ENCODE results near the gene TMEM141. TPM values are rescaled to one million over a fixed set of nuclear protein-coding genes. Genes with fewer than 3 reads are reported as not detected.
"Not testable (repeated sequence)": the region's sequence is repeated elsewhere in the genome, so short reads cannot be mapped to it uniquely, and the experiment has no call there.

Gene TMEM141
- total RNA-seq, 1 donor from 2014 or later, result 34.7 TPM

DNA sequence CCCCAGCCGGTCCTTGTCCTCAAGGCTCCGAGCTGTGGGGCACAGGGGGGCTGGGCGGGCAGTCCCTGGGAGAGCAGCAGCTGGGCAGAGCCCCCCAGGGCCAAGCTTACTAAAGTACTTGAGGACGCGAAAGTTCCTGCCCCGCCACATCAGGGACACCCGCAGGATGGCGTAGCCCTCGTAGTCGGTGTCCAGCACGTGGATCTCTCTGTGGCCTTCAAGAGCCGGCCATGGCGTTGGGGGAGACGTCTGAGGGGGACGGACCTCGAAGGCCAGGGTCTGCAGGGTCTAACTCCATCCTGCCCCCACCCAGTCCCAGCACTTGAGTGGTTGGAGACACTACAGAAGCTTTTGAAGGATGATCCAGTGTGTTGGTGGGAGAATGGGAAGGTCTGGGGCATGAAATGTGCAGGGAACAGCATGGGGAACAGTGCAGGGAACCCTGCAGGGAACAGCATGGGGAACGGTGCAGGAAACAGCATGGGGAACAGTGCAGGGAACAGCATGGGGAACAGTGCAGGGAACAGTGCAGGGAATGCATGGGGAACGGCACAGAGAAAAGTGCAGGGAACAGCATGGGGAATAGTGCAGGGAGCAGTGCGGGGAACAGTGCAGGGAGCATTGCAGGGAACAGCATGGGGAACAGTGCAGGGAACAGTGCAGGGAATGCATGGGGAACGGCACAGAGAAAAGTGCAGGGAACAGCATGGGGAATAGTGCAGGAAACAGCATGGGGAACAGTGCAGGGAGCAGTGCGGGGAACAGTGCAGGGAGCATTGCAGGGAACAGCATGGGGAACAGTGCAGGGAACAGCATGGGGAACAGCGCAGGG is 35.6 kb upstream of the TMEM141 start:
- intact Hi-C loops (cut with micrococcal nuclease), result not testable (repeated sequence)

DNA sequence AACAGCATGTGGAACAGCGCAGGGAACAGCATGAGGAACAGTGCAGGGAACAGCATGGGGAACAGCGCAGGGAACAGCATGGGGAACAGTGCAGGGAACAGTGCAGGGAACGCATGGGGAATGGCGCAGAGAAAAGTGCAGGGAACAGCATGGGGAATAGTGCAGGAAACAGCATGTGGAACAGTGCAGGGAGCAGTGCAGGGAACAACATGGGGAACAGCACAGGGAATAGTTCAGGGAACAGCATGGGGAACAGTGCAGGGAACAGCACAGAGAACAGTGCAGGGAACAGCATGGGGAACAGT is 35.1 kb upstream of the TMEM141 start:
- intact Hi-C loops (cut with micrococcal nuclease), result no loop called here

DNA sequence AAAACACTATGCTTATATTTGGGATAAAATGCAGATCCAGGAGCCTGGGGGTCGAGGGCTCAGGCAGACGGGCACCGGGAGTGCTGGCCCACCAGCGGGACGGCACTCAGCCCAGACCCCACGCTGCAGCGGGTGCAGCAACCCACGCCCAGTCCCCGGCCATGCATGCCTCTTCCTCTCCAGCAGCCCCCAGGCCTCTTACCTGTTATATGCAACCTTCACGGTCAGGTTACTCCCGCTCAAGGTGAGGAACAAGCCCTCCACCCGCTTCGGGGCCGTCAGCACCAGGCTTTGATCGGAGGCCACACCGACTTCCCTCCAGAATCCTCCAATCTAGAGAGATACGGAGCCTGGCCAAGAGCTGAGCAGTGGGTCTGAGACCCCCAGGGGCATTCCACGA is 34.3 kb upstream of the TMEM141 start:
- intact Hi-C loops (cut with micrococcal nuclease), result no loop called here

DNA sequence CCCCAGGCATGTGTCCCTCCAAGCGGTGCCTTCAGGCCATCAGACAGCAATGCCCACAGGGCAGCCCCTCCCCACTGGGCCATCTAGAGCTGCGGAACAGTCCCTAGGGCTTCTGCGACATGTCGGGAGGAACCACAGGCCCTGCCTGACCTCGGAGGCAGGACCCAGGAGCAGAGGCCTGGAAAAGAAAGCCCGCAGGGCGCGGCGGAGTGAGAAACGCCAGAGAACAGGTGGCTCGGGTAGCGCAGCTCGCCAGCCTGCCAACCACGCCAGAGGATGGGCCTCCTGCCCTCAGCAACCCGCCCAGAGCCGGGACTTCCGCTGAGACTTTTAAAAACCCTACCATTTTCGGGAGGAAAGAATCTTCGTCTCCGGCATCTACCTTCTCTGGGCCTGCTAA is 33.8 kb upstream of the TMEM141 start:
- intact Hi-C loops (cut with micrococcal nuclease), result no loop called here

DNA sequence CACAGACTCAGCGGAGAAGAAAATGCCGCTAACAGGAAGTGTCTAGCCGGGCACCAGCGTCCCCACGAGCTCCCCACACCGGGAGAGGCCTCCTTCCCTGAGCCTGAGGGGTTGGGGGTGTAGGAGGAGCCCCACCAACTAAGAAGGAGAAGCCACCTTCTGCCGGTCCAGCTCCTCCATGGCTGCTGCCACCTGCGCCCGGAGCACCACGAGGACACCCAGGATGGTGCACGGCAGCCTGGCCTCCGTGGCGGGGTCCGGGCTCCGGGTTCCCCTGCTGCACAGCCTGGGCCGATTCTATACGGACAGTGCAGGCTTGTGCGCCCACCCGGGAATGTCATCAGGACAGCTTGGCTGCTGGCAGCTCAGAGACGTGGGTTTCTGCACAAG is 33.4 kb upstream of the TMEM141 start:
- intact Hi-C loops (cut with micrococcal nuclease), result no loop called here

DNA sequence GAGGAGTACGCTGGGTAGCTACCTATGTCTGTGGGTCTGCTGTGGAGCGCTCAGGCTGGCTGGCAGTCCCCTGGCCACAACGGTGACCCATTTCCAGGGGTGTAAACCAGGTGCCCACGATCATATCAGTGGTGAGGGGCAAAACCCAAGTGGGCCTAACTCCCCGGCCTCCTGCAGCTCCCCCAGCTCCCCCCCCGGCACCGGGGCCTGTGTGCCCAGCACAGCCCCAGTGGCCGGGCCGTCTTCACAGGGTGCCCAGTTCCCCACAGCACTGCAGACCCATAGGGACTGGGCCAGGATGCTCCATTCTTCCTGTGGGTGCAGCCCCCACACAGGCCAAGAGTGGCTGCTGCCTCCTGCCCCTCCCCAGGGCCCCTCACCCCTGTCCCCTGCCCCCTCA is 32.1 kb upstream of the TMEM141 start:
- intact Hi-C loops (cut with micrococcal nuclease), result no loop called here

DNA sequence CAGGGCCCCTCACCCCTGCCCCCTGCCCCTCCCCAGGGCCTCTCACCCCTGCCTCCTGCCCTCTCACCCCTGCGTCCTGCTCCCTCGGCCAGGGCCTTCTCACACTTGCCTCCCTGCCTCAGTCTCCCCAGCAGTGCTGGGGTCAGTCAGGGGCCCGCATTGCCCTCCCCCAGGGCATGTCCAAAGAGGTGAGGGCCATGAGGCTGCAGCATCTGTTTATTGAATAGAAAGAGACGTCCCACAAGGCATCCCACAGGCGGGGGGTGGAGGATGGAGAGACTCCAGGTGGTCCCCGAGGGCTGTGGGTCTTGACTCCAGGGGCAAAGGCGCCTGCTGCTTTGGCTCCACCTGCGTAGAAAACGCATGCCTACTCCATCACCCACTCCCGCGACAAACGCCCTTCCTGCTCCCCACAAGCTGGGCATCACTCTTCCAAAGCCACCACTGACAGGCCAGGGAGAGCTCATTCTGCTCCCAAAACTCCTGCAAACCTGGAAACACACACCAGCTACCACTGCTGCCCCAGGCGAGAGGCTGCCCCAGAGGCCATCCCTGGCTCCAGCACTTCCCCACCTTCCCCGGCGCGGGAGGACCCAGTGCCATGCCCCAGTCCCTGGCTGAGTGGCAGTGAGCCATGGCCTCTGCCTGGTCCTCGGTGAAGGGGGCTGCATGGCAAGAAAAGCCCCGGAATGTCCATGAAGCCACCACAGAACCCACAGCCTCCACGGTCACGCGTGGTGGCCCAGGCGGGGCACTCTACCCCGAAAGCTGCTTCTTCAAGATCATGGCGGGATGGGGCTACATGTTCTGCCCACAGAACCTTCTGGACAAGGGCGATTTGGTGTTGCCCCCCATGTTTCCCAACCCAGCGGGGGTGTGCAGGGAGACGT is 31.5 kb upstream of the TMEM141 start:
- intact Hi-C loops (cut with micrococcal nuclease), result no loop called here

DNA sequence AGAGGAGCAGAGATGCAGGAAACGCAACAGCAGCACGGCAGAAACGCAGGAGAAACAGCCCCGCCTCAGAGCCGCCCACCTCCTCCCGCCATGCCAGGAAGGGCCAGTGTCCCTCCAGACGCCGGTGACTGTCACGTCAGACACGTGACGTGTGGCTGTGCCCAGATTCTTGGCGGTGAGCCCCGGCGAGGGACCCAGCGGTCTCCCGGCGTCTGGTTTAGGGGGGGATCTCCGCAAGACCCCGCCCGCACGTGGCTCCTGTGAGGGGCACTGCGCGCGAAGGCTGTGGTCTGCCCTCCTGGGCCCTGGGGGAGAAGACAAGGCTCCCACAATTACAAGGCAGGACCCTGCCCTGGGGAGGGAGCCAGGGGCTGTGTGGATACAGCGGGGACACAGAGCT is 30.7 kb upstream of the TMEM141 start:
- intact Hi-C loops (cut with micrococcal nuclease), result no loop called here

DNA sequence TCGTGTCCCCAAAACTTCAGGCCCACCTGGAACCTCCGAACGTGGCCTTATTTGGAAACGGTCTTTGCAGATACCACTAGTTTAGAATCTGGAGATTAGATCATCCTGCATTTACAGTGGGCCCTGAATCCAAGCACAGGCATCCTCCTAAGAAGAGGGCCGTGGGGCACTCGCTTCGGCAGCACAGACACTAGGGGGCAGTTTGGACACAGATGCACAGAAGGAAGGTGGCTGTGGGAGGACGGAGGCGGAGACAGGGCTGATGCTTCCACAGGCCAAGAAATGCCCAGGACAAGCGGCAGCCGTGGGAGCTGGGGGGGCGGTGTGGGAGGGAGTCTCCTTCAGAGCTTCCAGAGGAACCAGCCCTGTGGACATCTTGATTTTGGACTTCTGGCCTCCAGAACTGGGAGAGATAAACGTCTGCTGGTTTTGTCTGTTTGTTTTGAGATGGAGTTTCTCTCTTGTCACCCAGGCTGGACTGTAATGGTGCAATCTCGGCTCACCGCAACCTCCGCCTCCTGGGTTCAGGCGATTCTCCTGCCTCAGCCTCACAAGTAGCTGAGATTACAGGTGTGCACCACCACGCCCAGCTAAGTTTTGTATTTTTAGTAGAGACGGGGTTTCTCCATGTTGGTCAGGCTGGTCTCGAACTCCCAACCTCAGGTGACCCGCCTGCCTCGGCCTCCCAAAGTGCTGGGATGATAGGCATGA is 30.2 kb upstream of the TMEM141 start:
- intact Hi-C loops (cut with micrococcal nuclease), result not testable (repeated sequence)

DNA sequence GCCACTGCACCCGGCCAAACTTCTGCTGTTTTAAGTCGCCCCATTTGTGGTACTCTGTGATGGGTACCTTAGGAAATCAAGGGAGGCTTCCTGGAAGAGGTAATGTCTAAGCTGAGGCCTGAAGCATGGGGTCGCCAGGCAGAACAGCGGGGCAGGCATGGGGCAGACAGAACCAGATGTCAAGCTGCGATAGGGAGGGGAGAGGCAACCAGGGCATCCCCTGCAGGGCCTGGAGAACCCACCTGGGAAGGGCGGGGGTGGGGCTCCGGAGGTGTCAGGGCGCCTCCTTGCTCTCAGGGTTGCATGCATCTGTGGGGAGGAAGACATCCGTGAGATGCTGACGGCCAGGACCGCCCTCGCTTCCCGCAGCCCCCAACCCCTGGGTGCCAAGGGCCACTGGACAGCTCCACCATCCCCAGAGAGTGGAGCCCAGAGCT is 29.6 kb upstream of the TMEM141 start:
- intact Hi-C loops (cut with micrococcal nuclease), result no loop called here

DNA sequence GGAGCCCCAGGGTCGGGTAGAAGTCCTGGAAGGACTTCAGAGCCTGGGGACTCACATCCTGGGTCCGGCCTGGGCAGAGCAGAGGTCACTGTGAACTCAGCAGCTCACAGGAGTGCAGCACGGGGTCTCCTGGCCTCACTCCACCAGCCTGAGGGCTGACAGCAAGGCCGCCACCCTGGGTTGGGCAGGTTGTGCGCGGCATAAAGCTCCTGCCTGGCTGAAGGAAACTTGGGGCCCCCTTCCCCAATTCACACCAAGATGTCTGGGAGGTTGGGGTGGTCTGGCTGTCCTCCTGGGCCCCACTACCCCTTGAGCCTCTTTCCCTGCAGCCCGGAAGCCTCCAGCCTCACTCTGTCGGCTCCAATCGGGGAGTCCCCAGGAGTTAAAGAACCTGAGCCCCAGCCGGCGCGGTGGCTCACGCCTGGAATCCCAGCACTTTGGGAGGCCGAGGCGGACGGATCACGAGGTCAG is 28.9 kb upstream of the TMEM141 start:
- intact Hi-C loops (cut with micrococcal nuclease), result no loop called here

DNA sequence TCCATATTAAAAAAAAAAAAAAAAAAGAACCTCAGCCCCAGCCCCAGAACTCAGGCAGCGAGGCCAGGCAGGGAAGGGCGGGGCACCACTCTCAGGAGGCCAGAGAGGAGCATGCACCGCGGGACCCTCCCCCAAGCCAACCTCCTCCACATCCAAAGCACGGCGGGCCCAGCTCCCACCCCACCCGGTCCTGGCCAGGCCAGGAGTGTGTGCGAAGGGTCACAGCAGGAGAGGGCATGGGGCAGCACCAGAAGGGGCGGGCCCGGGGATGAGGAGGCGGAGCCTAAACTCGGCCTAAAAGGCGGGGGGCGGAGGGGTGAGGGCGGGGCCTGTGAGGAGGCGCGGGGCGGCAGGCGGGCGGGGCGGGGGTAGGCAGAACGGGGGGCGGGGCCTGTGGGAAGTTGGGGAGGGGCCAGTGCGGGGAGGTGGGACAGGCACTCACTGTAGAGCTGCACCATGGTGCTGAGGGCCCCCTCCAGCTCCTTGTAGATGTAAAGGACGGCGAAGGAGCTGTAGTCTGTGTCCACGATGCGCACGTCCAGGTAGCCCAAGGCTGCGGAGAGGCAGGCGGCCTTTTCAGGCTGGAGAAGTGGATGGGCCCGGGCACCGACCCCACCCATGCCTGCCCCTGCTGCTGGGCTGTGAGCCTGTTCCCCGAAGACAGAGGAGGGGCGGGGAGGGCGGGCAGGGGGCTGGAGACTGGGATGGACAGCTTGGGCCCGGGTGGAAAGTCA is 28.1 kb upstream of the TMEM141 start:
- intact Hi-C loops (cut with micrococcal nuclease), result no loop called here

DNA sequence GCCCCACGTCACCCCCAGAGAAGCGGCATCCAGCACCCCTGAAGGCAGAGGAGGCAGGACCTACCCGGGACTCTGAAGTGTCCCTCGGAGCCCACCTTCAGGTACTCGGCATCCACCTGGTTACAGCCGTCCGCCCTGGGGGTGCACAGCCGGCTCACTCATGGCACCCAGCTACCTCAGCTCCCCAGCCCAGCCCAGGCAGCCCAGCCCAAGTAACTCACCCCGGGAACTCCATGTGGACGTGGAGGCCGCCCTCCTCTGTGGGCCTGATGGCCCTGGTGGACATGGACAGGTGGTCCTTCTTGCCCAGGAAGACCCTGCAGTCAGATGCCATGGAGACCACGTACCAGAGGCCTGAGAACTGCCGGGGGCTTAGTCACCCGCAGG is 27.5 kb upstream of the TMEM141 start:
- intact Hi-C loops (cut with micrococcal nuclease), result no loop called here

DNA sequence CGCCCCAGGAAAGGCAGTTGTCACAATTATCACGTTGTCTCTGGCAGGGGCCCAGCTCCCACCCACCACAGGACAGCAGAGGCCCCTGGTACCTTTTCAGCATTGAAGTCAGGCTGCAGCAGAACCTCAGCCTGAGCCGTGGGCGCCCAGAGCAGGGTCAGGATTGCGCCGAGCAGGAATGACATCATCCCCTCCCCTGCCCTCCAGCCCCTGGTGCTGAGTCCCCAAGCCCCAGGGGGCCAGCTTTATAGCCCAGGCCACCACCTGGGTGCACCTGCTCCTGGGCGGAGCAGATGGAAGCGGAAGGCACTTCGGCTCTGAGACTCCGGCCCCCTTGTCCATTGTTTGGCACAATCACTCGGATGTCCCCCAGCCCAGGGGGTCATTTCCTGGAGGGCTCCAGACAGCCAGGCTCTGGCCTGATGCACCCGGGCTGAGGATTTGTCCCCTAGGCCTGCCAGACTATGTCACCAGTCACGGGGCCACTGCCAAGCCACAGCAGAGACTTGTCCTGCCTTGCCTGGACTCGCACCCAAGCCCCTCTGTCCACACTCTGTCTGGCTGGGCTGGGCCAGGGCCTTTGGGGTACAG is 26.7 kb upstream of the TMEM141 start, which contains the start of gene LCN15:
TSS of gene LCN15 (minus strand) at position 218 of the 591 bp plus-strand sequence. CDS start at position 188, 30 bp downstream.
- intact Hi-C loops (cut with micrococcal nuclease), result no loop called here

DNA sequence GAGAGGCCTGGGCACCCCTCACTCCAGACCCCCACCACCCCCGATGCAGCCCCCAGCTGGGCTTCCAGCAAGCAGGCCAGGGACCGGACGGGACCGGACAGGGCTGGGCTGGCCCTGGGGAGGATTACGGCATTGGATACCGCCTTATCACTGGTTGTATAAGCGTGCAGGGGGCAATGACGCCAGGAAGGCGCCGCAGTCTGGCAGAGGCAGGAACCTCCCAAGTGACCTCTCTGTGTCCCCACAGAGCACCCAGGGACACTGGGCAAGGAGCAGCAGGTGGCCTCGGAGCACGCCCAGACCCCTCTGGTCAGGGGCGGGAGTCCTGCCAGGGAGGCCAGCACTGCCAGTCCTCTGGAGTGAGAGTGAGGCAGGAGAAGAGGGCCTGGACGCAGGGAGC is 26.1 kb upstream of the TMEM141 start:
- intact Hi-C loops (cut with micrococcal nuclease), result no loop called here

DNA sequence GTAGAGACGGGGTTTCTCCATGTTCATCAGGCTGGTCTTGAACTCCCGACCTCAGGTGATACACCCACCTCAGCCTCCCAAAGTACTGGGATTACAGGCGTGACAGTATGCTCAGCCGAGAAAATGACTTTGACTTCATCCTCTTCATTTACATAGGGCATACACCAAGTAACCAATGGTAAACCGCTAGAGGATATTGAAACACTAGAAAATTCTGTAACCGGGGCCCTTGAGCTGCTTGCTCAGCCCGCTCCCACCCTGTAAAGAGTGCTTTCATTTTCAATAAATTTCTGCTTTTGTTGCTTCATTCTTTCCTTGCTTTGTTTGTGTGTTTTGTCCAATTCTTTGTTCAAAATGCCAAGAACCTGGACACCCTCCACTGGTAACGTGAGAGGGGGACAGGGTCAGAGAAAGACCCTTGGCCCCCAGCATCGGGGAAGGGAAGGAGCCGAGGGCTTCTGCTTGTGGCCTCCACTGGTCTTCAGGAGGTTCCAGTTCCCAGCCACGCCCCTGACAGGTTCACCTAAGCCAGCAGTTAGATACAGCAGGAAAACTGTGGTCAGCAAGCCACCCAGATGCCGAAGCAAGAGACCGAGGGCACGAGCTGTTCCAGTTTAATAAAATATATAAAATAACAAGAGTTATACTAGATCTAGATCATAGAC is 25.3 kb upstream of the TMEM141 start:
- intact Hi-C loops (cut with micrococcal nuclease), result not testable (repeated sequence)

DNA sequence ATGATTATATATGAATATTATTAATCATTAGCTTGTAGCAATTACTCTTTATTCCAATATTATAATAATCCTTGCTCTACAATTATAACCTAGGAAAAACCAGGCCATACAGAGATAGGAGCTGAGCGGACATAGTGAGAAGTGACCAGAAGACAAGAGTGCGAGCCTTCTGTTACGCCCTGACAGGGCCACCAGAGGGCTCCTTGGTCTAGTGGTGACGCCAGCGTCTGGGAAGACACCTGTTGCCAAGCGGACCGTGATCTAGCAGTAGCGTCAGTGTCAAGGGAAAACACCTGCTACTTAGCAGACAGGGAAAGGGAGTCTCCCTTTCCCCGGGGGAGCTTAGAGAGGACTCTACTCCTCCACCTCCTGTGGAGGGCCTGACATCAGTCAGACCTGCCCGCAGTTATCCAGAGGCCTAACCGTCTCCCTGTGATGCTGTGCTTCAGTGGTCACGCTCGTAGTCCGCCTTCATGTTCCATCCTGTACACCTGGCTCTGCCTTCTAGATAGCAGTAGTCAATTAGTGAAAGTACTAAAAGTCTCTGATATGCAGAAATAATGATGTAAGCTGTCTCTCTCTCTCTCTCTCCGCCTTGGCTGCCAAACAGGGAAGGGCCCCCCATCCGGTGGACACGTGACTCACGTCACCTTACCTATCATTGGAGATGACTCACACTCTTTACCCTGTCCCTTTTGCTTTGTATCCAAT is 24.6 kb upstream of the TMEM141 start:
- intact Hi-C loops (cut with micrococcal nuclease), result not testable (repeated sequence)

DNA sequence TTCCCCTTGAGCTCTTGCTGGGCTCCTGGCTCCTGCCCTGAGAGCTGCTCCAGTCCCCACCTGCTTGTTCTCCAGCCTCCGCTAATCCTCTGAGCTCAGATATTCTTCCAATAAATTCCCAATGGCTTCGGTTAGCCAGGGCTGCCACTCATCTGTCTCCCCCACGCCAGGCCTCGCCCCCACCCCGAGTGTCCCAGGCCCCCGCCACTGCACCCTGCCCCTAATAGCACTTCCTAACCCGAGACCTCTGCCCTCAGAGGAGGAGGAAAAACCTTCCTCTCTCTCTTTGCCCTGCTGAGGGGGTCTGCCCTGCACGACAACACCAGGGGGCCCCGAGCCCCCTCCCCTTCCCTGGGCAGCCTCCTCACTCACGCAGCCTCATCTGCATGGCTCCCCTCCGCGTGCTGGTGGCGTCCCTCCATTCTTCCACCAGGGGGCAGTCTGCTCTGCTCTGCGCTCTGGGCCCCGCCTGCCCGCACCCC is 21.4 kb upstream of the TMEM141 start:
- intact Hi-C loops (cut with micrococcal nuclease), result no loop called here

DNA sequence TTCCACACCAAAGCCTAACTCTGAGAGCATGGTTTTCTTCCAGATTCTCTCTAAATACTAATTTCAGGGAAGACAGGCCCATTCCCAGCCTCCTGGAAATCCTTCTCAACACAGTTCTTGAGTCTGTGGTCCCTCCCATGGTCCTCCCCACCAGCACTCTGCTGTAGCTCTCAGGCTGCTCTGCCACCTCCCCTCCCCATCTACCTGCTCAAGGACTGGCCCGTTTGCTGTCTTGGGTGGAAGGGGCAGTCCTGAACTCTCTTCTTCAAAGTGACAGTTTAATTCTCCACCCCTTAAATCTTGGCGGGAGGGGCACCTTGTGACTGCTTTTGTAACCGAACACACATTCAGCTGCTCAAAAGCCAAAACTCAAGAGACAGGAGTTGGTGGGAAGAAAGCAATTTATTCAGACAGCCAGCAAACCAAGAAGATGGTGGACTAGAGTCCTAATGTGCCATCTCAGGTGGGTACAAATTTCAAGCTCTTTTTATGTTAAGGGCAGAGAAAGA is 19.2 kb upstream of the TMEM141 start:
- intact Hi-C loops (cut with micrococcal nuclease), result no loop called here
